Measurements from ENCODE around the gene SHC1. TPM values are rescaled to one million over a fixed set of nuclear protein-coding genes. Genes with fewer than 3 reads are reported as not detected.
"Not testable (repeated sequence)": the region's sequence is repeated elsewhere in the genome, so short reads cannot be mapped to it uniquely, and the experiment has no call there.

The SHC1 gene
- total RNA-seq, 4 donors from 2014 or later = 108 to 168 (median 123) TPM

DNA sequence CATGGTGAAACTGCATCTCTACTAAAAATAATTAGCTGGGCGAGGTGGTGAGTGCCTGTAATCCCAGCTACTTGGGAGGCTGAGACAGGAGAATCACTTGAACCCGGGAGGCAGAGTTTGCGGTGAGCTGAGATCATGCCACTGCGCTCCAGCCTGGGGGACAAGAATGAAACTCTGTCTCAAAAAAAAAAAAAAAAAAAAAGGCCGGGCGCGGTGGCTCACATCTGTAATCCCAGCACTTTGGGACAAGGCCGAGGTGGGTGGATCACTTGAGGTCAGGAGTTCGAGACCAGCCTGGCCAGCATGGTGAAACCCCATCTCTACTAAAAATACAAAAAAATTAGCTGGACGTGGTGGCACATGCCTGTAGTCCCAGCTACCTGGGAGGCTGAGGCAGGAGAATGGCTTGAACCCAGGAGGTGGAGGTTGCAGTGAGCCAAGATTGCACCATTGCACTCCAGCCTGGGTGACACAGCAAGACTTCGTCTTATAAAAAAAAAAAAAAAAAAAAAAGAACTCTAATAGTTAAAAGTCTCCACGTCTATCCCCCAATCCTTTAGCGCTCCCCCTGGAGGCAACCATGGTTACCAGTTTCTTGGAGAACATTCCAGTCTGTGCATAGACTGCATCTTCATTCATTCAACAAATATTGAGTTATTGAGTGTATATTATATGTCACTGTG, 24.9 kb upstream of the SHC1 start:
- not testable (repeated sequence) for H3K27me3 ChIP-seq; H3K4me3 ChIP-seq (replicated peaks in 1 of 3); H3K36me3 ChIP-seq; H3K9me3 ChIP-seq; H3K27ac ChIP-seq
- 66 to 67% methylated on average over 13 of the region's 13 CpGs for WGBS, 2 donors
- H3K4me1 ChIP-seq = peaks cover 15 to 16% of the 10 kb centered on the region in 2 donors
- TF ChIP-seq, protein P1, sequence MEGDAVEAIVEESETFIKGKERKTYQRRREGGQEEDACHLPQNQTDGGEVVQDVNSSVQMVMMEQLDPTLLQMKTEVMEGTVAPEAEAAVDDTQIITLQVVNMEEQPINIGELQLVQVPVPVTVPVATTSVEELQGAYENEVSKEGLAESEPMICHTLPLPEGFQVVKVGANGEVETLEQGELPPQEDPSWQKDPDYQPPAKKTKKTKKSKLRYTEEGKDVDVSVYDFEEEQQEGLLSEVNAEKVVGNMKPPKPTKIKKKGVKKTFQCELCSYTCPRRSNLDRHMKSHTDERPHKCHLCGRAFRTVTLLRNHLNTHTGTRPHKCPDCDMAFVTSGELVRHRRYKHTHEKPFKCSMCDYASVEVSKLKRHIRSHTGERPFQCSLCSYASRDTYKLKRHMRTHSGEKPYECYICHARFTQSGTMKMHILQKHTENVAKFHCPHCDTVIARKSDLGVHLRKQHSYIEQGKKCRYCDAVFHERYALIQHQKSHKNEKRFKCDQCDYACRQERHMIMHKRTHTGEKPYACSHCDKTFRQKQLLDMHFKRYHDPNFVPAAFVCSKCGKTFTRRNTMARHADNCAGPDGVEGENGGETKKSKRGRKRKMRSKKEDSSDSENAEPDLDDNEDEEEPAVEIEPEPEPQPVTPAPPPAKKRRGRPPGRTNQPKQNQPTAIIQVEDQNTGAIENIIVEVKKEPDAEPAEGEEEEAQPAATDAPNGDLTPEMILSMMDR (IDR thresholded peaks at IDR 0.05) = peak in 2 of 6 experiments; percentile 27 to 35
- peak; percentile 69 to 75 for DNase-seq
- intact Hi-C loops (cut with DNase I) = loop anchor here (5.0 kb wide), 1 partner anchor 33 kb away; the partner anchor contains the start of gene PYGO2

DNA sequence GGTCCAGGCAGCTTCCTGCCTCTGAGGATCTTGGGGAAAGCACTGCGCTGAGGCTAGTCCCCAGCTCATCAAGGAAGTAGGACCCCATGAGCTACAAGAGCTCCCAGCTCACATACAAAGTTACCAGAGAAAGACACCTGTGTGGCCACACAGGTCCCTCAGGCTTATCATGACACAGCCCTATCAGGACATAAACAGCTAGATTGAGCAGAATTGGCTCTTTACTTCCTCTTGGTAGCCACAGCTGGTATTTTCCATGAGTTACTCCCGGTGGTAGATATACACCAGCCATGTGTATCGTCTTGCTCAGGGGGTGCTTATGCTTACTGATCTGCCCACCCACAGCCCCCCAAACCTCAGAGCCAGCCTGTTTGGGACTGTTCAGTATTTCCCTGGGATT, 24.0 kb upstream of the SHC1 start:
- Histone ChIP-seq H3K36me3 (no peaks in the 10 kb centered on the region), H3K27ac (no peak overlapping the region), H3K9me3 (no peaks in the 10 kb centered on the region), H3K4me3 (replicated peaks in 1 of 3) (no peak overlapping the region), H3K27me3 (no peaks in the 10 kb centered on the region), H3K4me1 (peaks cover 7 to 9% of the 10 kb centered on the region in 2 donors)
- TF ChIP-seq, protein P1 (IDR thresholded peaks at IDR 0.05) = no peak
- no peak for TF ChIP-seq POLR2A (IDR thresholded peaks at IDR 0.05)
- WGBS, 2 donors = 59 to 87% methylated on average over 3 of the region's 3 CpGs
- intact Hi-C loops (cut with DNase I) = no loop called here
- DNase-seq = no peak

GRCh38 chr1:154994269-154994587, 23.7 kb upstream of the SHC1 start:
- 61 to 73% methylated on average over 1 of the region's 1 CpG for WGBS, 2 donors
- Histone ChIP-seq H3K27ac (no peak overlapping the region), H3K4me3 (replicated peaks in 1 of 3) (no peak overlapping the region), H3K36me3 (no peaks in the 10 kb centered on the region), H3K4me1 (peaks cover 4 to 6% of the 10 kb centered on the region in 2 donors), H3K27me3 (no peaks in the 10 kb centered on the region), H3K9me3 (no peaks in the 10 kb centered on the region)
- TF ChIP-seq, protein P1 (IDR thresholded peaks at IDR 0.05) = no peak
- no peak for TF ChIP-seq POLR2A (IDR thresholded peaks at IDR 0.05)
- no peak for DNase-seq
- intact Hi-C loops (cut with DNase I) = no loop called here

DNA sequence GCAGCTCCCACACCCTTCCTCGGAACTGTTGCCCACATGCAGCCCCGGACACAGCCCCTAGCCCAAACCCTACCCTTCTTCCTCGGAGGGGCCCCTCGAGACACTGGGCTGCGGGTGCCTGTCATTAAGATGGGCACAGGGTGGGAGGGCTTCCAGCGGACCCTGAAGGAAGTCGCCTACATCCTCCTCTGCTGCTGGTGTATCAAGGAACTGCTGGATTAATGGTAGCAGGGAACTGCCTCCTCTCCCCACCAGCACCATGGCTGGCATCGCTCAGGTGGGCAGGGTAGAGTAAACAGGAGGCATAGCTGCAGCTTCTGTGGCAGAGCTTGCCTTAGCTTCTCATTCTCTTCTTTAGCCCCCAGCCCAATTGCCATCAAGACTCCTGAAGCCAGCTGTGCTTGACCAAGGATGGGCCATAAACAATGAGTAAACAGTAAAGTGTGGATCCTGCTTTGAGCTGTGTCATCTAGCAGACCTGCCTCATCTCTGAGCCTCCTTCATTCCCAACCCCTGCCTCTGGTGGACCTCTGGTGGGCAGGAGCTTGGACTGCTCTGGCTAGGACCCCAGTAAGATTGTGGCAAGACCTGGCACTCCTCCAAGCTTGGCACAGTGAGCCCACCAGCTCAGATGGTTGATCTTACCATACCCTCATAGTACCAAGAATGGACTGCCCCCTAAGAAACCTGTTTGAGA, 23.2 kb upstream of the SHC1 start, which contains the start of gene LENEP:
TSS of gene LENEP (plus strand) at position 15 of the 697 bp plus-strand sequence. CDS start at position 37, 22 bp downstream.
- intact Hi-C loops (cut with DNase I) = no loop called here
- Histone ChIP-seq H3K27me3 (no peaks in the 10 kb centered on the region), H3K9me3 (no peaks in the 10 kb centered on the region), H3K4me3 (replicated peaks in 1 of 3) (no peak within 1 kb of the TSS), H3K27ac (no peak within 1 kb of the TSS), H3K36me3 (peaks cover 0 to 3% of the 10 kb centered on the region in 2 donors), H3K4me1 (peaks cover 0 to under 1% of the 10 kb centered on the region in 2 donors)
- 77 to 78% methylated on average over 5 to 7 of the region's 8 CpGs for WGBS, 2 donors
- no peak for DNase-seq
- TF ChIP-seq POLR2A (IDR thresholded peaks at IDR 0.05) = no peak
- TF ChIP-seq, protein P1 (IDR thresholded peaks at IDR 0.05) = no peak

Measured in thyroid gland (tissue), 4 donors.